ENCODE data around the gene FOXA3. TPM values are rescaled to one million over a fixed set of nuclear protein-coding genes. Genes with fewer than 3 reads are reported as not detected.

The FOXA3 gene
- total RNA-seq, 4 donors from 2014 or later = 0.42 TPM; not detected in 3

GRCh38 chr19:45873219-45873772 lies 9.2 kb downstream of the FOXA3 start:
- WGBS, 2 donors (ENCODE audit: low coverage in 1 of 2) = 82 to 86% methylated on average over 1 to 2 of the region's 7 CpGs
- Histone ChIP-seq H3K27ac (no peak overlapping the region), H3K27me3 (peaks cover 17% of the 10 kb centered on the region), H3K9me3 (no peaks in the 10 kb centered on the region), H3K4me3 (no peak overlapping the region), H3K36me3 (no peaks in the 10 kb centered on the region), H3K4me1 (peaks cover 0 to 15% (median 9%) of the 10 kb centered on the region in 3 donors)
- ATAC-seq = no peak
- TF ChIP-seq POLR2A (IDR thresholded peaks at IDR 0.05) (no peak), EP300 (IDR thresholded peaks at IDR 0.05) (no peak), POLR2AphosphoS5 (IDR thresholded peaks at IDR 0.05) (no peak)
- TF ChIP-seq, protein P1, sequence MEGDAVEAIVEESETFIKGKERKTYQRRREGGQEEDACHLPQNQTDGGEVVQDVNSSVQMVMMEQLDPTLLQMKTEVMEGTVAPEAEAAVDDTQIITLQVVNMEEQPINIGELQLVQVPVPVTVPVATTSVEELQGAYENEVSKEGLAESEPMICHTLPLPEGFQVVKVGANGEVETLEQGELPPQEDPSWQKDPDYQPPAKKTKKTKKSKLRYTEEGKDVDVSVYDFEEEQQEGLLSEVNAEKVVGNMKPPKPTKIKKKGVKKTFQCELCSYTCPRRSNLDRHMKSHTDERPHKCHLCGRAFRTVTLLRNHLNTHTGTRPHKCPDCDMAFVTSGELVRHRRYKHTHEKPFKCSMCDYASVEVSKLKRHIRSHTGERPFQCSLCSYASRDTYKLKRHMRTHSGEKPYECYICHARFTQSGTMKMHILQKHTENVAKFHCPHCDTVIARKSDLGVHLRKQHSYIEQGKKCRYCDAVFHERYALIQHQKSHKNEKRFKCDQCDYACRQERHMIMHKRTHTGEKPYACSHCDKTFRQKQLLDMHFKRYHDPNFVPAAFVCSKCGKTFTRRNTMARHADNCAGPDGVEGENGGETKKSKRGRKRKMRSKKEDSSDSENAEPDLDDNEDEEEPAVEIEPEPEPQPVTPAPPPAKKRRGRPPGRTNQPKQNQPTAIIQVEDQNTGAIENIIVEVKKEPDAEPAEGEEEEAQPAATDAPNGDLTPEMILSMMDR (IDR thresholded peaks at IDR 0.05) = no peak

DNA sequence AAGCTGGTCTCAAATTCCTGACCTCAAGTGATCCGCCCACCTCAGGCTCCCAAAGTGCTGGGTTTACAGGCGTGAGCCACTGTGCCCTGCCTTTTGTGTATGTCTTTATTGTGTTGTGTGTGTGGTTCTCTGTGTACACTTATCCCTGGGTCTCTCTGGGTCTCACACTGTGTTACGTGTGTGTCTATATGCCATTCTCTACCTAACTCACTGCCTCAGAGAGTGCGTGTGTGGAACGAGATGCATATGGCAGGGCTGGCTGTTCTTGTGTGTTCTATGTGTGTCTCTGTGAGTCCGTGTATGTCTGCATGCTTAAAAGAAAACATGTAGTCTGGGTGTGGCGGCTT lies 10.5 kb downstream of the FOXA3 start:
- Histone ChIP-seq H3K27ac (no peak overlapping the region), H3K9me3 (no peaks in the 10 kb centered on the region), H3K4me1 (peaks cover 0 to 15% (median 9%) of the 10 kb centered on the region in 3 donors), H3K36me3 (no peaks in the 10 kb centered on the region), H3K4me3 (no peak overlapping the region), H3K27me3 (peaks cover 17% of the 10 kb centered on the region)
- no peak for ATAC-seq
- 80 to 91% methylated on average over 1 to 4 of the region's 7 CpGs for WGBS, 2 donors (ENCODE audit: low coverage in 1 of 2)
- TF ChIP-seq, protein P1 (IDR thresholded peaks at IDR 0.05) = no peak
- no peak for TF ChIP-seq EP300 (IDR thresholded peaks at IDR 0.05)
- no peak for TF ChIP-seq POLR2A (IDR thresholded peaks at IDR 0.05)

- Histone ChIP-seq H3K4me1 (peaks cover 0 to 15% (median 9%) of the 10 kb centered on the region in 3 donors), H3K36me3 (no peaks in the 10 kb centered on the region), H3K9me3 (no peaks in the 10 kb centered on the region), H3K4me3 (peak overlapping the region in 1 of 2 donors; percentile 44), H3K27ac (peak overlapping the region in 3 of 4 donors; percentile 64 to 73 (median 71)), H3K27me3 (peaks cover 17% of the 10 kb centered on the region)
- WGBS, 2 donors (ENCODE audit: low coverage in 1 of 2) = 48 to 80% methylated on average over 1 to 4 of the region's 4 CpGs
- TF ChIP-seq POLR2A (IDR thresholded peaks at IDR 0.05) (no peak), EP300 (IDR thresholded peaks at IDR 0.05) (no peak), POLR2AphosphoS5 (IDR thresholded peaks at IDR 0.05) (no peak)
- TF ChIP-seq, protein P1 (IDR thresholded peaks at IDR 0.05) = no peak
- no peak for ATAC-seq
Observed at GRCh38 chr19:45876161-45876410, 12.0 kb downstream of the FOXA3 start.

DNA sequence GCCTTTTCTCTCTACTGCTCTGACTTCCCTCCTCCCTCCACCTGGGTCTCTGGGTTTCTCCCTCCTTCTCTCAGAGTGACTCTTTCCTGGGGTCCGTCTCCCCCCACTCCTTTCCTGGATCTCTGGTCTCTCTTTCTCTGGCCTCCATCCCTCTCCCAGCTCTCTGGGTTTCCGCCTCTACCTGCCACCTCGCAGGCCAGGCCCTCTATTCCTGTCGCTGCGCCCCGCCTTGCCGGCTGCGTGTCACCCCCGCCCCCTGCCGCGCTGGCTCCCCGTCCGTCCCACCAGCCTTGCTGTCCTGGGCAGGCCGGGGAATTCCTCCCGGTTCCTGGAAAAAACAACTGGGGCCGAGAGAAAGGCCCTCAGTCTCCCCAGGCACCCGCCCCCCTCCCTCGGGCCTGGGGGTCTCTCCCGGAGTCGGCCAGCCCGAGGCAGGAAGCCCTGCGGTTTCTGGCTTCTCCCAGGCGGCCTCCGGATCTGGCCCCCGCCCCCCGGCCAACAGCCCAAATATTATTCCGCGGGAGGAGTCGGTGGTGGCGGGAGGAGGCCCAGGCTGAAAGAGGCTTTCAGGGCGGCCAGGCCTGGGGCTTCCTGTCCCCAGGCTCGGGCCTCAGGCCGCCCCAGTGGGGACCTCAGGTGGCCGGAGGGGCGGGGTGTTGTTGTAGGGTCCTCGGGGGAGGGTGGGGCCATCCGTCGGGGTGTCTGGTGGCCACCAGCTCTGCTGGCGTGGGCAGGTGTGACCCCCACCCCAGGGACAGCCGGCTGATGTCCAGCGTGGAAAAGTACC lies 12.5 kb downstream of the FOXA3 start:
- peaks cover 0 to 15% (median 9%) of the 10 kb centered on the region in 3 donors for H3K4me1 ChIP-seq
- H3K27ac ChIP-seq = peak overlapping the region in 3 of 4 donors; percentile 64 to 73 (median 71)
- H3K4me3 ChIP-seq = peak overlapping the region in 1 of 2 donors; percentile 44
- H3K27me3 ChIP-seq = peaks cover 17% of the 10 kb centered on the region
- TF ChIP-seq, protein P1 (IDR thresholded peaks at IDR 0.05) = no peak
- TF ChIP-seq POLR2A (IDR thresholded peaks at IDR 0.05) (no peak), POLR2AphosphoS5 (IDR thresholded peaks at IDR 0.05) (no peak), EP300 (IDR thresholded peaks at IDR 0.05) (no peak)
- no peaks in the 10 kb centered on the region for H3K9me3 ChIP-seq
- 7% methylated on average over 8 of the region's 41 CpGs; no CpG with 5 or more reads in 1 of the 2 donors for WGBS, 2 donors (ENCODE audit: low coverage in 1 of 2)
- ATAC-seq = peak; percentile 24
- H3K36me3 ChIP-seq = no peaks in the 10 kb centered on the region

Measured in gastroesophageal sphincter (tissue), 4 donors.